Retina (tissue), 1 donor: ENCODE measurements around the gene NQO2.
"Not testable (repeated sequence)": the region's sequence is repeated elsewhere in the genome, so short reads cannot be mapped to it uniquely, and the experiment has no call there.

Experiments used
- DNase-seq: peaks from one replicate; pipeline ENCODE4 v3.0.0-alpha.2; 2016

The NQO2 gene

GRCh38 chr6:3045777-3046176 is 46.1 kb downstream of the NQO2 start:
- DNase-seq = no peak

GRCh38 chr6:3046295-3046694 is 46.6 kb downstream of the NQO2 start:
- no peak for DNase-seq

GRCh38 chr6:3048009-3048408 is 48.3 kb downstream of the NQO2 start:
- not testable (repeated sequence) for DNase-seq

GRCh38 chr6:3052481-3053230 is 53.0 kb downstream of the NQO2 start:
- DNase-seq = no peak

- no peak for DNase-seq
Observed at GRCh38 chr6:3053231-3053508, 53.5 kb downstream of the NQO2 start.

GRCh38 chr6:3054229-3055157 is 54.8 kb downstream of the NQO2 start:
- peak; percentile 55 for DNase-seq

GRCh38 chr6:3055158-3055499 is 55.4 kb downstream of the NQO2 start:
- DNase-seq = not testable (repeated sequence)

GRCh38 chr6:3057063-3057770 is 57.5 kb downstream of the NQO2 start:
- DNase-seq = no peak

GRCh38 chr6:3058957-3059356 is 59.3 kb downstream of the NQO2 start:
- DNase-seq = no peak

GRCh38 chr6:3060092-3060491 is 60.4 kb downstream of the NQO2 start:
- not testable (repeated sequence) for DNase-seq

- DNase-seq = no peak
Observed at GRCh38 chr6:3061501-3061941, 61.8 kb downstream of the NQO2 start.

GRCh38 chr6:3063340-3063732 is 63.6 kb downstream of the NQO2 start:
- peak; percentile 69 for DNase-seq

- DNase-seq = peak; percentile 94
Observed at GRCh38 chr6:3063733-3064700, 64.3 kb downstream of the NQO2 start.

- peak; percentile 95 for DNase-seq
Observed at GRCh38 chr6:3068329-3069214, 68.9 kb downstream of the NQO2 start, which contains the start of gene RIPK1. TSS of gene RIPK1 (plus strand) at chr6:3068494. CDS start at chr6:3076824, 8,330 bp downstream.
